Natural killer cell treated with Interleukin-12 subunit alpha and Interleukin-12 subunit beta and Interleukin-15 and Interleukin-18, amount 100 ng/mL, for 72 hours (primary cell): ENCODE results near the gene CPEB1. TPM values are rescaled to one million over a fixed set of nuclear protein-coding genes. Genes with fewer than 3 reads are reported as not detected.

Experiments used
- ATAC-seq, 2 donors: fragments of 150-1000 bp; cut with Tn5 transposase in 1 of 2; sonication (Bioruptor Pico), chemical (Tn5 transposase) in 1 of 2; 2 replicates each; pipeline ENCODE4 v1.10.0; 2021
- DNase-seq: peaks from one replicate; pipeline ENCODE4 v3.0.0; 2022; ENCODE audit warnings: low spot score
- H3K27ac Mint-ChIP-seq, 2 donors: 1 replicate in 1 of 2; 2 replicates in 1 of 2; pipeline ENCODE4 v1.8.0; 2022; ENCODE audit warnings: mixed read lengths in 2 of 2, mild to moderate bottlenecking in 1 of 2, moderate library complexity in 1 of 2
- H3K27me3 Mint-ChIP-seq, 2 donors: 1 replicate in 1 of 2; 2 replicates in 1 of 2; pipeline ENCODE4 v1.8.0; 2022; ENCODE audit warnings: mixed read lengths in 2 of 2
- H3K36me3 Mint-ChIP-seq: one replicate; pipeline ENCODE4 v1.8.0; 2022; ENCODE audit warnings: mixed read lengths
- H3K4me1 Mint-ChIP-seq, 2 donors: 1 replicate in 1 of 2; 2 replicates in 1 of 2; pipeline ENCODE4 v1.8.0; 2022; ENCODE audit warnings: low read depth in 2 of 2, mixed read lengths in 2 of 2, mild to moderate bottlenecking in 1 of 2
- H3K4me3 Mint-ChIP-seq: one replicate; pipeline ENCODE4 v1.8.0; 2022; ENCODE audit warnings: mixed read lengths
- H3K9me3 Mint-ChIP-seq: 2 replicates; pipeline ENCODE4 v1.8.0; 2022; ENCODE audit warnings: mixed read lengths
- total RNA-seq, 2 donors: library from RNA; stranded (reverse); gene quantifications; one replicate each; pipeline ENCODE4 v1.2.3, GENCODE V29; 2022

Gene CPEB1
- total RNA-seq, 2 donors from 2014 or later, result 0.21 TPM; not detected in 1

DNA sequence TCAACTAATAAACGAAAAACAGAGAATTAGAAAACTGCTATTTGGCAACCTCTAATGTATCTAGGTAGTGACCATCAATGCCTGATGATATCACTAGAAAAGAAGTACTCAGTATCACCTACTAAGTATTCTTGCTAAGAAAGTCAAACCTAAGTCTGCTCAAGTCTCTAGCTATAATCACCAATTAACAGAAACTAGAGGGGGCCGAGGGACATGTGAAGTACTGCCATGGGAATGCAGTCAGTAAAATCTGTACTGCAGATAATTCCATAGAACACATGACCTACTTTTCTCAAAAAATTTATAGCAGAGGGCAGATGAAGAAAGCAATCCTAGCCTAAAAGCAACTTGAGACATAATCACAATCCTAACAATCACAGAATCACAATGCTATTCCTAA lies 51.4 kb downstream of the CPEB1 start:
- Mint-ChIP-seq H3K4me3 (no peak overlapping the region), H3K4me1 (no peaks in the 10 kb centered on the region), H3K27ac (no peak overlapping the region), H3K36me3 (no peaks in the 10 kb centered on the region), H3K27me3 (peaks cover 17 to 71% of the 10 kb centered on the region in 2 donors), H3K9me3 (no peaks in the 10 kb centered on the region)
- DNase-seq (no peak), ATAC-seq (no peak)

DNA sequence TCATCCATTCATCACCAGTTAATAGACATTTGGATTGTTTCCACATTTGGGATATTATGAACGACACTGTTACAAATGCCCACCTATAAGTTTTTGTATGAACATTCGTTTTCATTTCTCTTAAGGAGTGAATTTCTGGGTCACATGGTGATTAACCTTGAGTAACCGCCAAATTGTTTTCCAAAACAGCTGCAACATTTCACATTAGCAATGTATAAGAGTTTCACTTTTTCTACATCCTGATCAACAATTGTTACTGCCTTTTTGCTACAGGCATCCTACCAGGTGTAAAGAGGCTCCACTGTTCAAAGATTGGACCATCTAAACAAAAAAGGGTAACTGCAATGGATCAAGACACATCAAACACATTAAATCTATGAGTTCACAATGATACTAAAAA lies 52.0 kb downstream of the CPEB1 start:
- DNase-seq, result no peak
- no peaks in the 10 kb centered on the region for H3K9me3 Mint-ChIP-seq
- H3K27me3 Mint-ChIP-seq, result peaks cover 19 to 71% of the 10 kb centered on the region in 2 donors
- no peak for ATAC-seq
- no peak overlapping the region for H3K4me3 Mint-ChIP-seq
- no peak overlapping the region for H3K27ac Mint-ChIP-seq
- H3K4me1 Mint-ChIP-seq, result no peaks in the 10 kb centered on the region
- no peaks in the 10 kb centered on the region for H3K36me3 Mint-ChIP-seq

DNA sequence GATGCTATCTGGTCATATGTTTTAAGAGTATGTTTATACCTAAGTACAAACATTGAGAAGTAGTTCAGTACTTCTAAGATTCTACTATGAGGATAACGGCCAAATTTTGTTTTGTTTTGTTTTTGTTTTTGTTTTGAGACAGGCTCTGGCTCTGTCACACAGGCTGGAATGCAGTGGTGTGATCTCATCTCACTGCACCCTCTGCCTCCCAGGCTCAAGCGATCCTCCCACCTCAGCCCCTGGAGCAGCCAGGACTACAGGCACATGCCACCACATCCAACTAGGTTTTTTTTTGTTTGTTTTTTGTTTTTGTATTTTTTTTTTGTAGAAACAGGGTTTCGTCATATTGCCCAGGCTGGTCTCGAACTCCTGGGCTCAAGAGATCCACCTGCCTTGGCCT lies 59.4 kb downstream of the CPEB1 start:
- Mint-ChIP-seq H3K9me3 (no peaks in the 10 kb centered on the region), H3K36me3 (no peaks in the 10 kb centered on the region), H3K4me3 (no peak overlapping the region), H3K27me3 (peaks cover 27 to 56% of the 10 kb centered on the region in 2 donors), H3K4me1 (no peaks in the 10 kb centered on the region), H3K27ac (no peak overlapping the region)
- ATAC-seq (no peak), DNase-seq (no peak)

DNA sequence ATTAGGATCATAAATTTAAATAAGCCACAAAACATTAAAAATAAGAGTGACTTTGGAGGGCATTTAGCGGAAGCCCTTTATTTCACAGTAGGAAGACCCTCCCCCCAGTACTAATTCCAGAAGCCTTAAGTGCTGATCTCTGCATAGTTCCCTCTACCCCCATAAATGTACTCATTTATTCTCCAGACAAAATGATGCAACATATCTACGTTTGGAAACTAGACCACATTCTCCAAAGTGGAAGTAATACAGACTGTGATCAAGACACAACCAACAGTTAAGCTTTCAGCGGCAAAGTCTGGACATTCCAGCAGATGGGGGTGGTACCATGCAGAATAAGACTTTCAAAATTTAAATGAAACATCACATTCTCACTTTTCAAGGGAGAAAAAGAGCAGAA lies 62.1 kb downstream of the CPEB1 start:
- Mint-ChIP-seq H3K36me3 (no peaks in the 10 kb centered on the region), H3K27ac (no peak overlapping the region), H3K9me3 (no peaks in the 10 kb centered on the region), H3K27me3 (peaks cover 23 to 54% of the 10 kb centered on the region in 2 donors), H3K4me1 (no peaks in the 10 kb centered on the region), H3K4me3 (no peak overlapping the region)
- no peak for DNase-seq
- ATAC-seq, result no peak

DNA sequence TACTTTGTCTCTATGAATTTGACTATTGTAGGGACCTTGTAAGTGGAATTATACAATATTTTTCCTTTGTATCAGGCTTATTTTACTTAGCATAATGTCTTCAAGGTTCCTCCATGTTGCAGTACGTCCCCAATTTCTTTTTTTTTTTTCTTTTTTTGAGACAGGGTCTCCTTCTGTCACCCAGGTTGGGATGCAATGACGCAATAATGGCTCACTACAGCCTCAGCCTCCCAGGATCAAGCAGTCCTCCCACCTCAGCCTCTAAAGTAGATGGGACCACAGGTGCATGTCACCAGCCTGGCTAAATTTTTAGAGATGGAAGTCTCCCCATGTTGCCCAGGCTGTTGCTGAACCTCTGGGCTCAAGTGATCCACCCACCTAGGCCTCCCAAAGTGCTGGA lies 66.5 kb downstream of the CPEB1 start:
- no peak for DNase-seq
- Mint-ChIP-seq H3K27me3 (peaks cover 17 to 33% of the 10 kb centered on the region in 2 donors), H3K4me1 (no peaks in the 10 kb centered on the region), H3K36me3 (no peaks in the 10 kb centered on the region), H3K4me3 (no peak overlapping the region), H3K27ac (no peak overlapping the region), H3K9me3 (no peaks in the 10 kb centered on the region)
- no peak for ATAC-seq

DNA sequence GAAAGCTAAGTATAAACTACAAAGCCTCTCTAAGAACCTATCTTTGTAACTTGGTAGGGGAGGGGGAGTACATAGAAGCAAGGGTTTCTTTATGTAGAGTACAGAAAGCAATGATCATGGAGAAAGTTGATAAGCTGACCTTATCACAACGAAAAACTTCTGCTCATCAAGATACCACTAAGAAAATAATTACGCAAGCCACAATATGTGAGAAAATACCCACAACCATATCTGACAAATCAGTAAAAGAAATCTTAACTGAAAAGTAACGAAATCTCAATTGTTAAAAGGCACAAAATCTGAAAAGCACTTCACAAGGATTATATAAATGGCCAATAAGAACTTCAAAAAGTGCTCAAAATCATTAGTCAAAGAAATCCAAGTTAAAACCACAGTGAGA lies 71.8 kb downstream of the CPEB1 start:
- Mint-ChIP-seq H3K4me3 (no peak overlapping the region), H3K27me3 (peaks cover 32 to 40% of the 10 kb centered on the region in 2 donors), H3K36me3 (no peaks in the 10 kb centered on the region), H3K4me1 (no peaks in the 10 kb centered on the region), H3K27ac (no peak overlapping the region), H3K9me3 (no peaks in the 10 kb centered on the region)
- ATAC-seq (no peak), DNase-seq (no peak)

DNA sequence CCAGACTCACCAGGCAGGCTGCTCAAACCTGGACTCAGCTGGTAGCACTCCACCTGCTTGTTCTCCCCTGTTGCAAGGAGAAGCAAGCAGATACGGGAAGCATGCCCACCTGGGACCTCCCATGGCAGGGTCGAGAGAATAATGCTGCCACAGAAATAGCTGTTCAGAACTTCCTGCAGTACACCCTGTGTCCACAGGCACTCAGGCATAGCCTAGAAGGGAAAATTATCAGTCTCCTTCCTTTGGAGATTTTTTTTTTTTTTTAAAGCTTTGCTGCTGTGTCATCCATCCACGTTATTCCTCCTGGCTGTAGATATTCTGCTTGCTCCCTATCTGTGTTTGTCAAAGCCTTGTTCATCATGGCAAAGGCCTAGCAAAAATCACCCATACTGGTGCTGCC lies 74.2 kb downstream of the CPEB1 start:
- ATAC-seq (no peak), DNase-seq (no peak)
- Mint-ChIP-seq H3K27ac (no peak overlapping the region), H3K27me3 (peaks cover 32 to 43% of the 10 kb centered on the region in 2 donors), H3K4me1 (no peaks in the 10 kb centered on the region), H3K9me3 (no peaks in the 10 kb centered on the region), H3K36me3 (no peaks in the 10 kb centered on the region), H3K4me3 (no peak overlapping the region)

DNA sequence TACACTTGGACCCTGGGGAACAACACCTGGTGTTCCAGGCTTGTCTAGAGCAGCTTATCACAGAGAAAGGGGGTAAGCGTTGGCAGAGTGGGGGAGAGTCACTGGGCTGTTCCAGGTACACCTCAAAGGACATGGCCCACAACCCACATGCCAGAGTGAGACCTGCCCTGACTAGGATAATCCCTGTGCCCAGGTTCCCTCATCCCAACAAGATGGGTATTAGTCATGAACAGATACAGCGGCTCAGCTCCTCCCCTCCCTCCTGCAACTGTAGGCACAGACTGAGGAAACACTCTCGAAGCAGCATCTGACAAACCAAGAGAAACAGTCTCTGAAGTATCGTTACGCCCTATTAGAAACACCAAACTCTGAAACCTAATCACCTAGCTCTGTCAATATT lies 74.9 kb downstream of the CPEB1 start:
- DNase-seq (no peak), ATAC-seq (peak; percentile 37 to 55)
- Mint-ChIP-seq H3K4me3 (no peak overlapping the region), H3K27ac (no peak overlapping the region), H3K27me3 (peaks cover 32 to 47% of the 10 kb centered on the region in 2 donors), H3K36me3 (no peaks in the 10 kb centered on the region), H3K9me3 (no peaks in the 10 kb centered on the region), H3K4me1 (no peaks in the 10 kb centered on the region)

DNA sequence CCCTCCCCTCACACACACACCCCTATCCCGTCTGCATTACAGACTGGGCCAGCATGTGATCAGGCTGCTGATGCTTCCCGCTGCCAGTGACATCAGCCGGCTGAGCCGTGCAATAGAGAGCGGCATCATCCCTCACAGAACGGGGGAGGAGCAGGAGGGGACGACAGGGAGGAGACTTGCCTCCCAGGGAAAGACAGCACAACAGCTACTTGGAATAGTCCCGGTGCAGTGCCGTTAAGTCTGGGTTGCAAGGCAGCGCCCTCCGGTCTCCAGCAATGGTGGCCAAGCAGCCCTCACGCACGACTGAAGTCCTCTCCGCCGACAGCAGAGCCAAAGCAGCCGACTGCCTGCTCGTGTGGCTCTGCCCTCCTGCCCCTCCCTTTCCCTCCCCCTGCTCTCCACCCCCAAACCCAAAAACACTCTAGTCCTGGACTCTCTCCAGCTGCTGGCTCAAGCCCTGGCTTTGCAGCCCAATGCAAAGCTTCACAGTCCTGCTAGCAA lies 75.4 kb downstream of the CPEB1 start:
- Mint-ChIP-seq H3K4me1 (no peaks in the 10 kb centered on the region), H3K9me3 (no peaks in the 10 kb centered on the region), H3K27ac (no peak overlapping the region), H3K36me3 (no peaks in the 10 kb centered on the region), H3K27me3 (peaks cover 32 to 49% of the 10 kb centered on the region in 2 donors), H3K4me3 (no peak overlapping the region)
- no peak for DNase-seq
- peak in 1 of 2 donors; percentile 33 for ATAC-seq

DNA sequence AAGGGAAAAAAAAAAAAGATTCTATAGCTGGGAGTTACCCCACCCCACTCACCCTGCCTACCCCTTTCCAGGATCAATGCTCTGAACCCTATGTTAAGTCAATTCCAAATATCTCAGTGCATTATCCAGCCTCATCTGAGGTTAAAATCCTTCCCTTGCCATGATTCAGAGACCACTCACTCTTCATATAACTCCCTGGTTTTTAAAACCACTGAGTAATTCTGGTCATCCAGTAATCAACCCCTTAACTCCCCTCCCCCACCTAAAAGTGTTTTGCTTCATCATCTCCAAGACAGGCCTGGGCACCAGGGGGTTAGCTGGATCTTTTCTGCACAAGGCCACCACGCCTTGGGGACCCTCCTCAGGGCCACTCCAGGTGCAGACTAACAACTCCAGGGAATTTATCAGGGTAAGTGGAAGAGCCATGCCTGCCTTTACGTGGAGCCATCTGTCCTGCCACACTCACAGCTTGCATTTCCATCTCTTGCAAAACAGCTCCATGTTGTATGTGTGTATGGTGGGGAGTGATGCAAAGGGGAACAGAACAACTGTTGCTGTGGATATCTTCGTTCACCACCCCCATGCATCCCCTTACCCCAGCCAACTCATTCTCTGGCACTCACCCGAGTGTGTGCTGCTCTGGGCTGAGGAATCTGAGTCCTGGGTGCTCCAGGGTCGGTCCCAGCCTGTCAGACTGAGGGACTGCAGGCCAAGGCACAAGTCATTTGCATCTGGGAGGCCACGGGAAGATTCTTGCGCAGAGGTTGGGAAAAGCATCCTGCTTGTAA lies 76.2 kb downstream of the CPEB1 start:
- no peak overlapping the region for H3K27ac Mint-ChIP-seq
- DNase-seq (no peak), ATAC-seq (no peak)
- H3K9me3 Mint-ChIP-seq, result no peaks in the 10 kb centered on the region
- no peaks in the 10 kb centered on the region for H3K36me3 Mint-ChIP-seq
- peaks cover 33 to 49% of the 10 kb centered on the region in 2 donors for H3K27me3 Mint-ChIP-seq
- no peaks in the 10 kb centered on the region for H3K4me1 Mint-ChIP-seq
- no peak overlapping the region for H3K4me3 Mint-ChIP-seq

DNA sequence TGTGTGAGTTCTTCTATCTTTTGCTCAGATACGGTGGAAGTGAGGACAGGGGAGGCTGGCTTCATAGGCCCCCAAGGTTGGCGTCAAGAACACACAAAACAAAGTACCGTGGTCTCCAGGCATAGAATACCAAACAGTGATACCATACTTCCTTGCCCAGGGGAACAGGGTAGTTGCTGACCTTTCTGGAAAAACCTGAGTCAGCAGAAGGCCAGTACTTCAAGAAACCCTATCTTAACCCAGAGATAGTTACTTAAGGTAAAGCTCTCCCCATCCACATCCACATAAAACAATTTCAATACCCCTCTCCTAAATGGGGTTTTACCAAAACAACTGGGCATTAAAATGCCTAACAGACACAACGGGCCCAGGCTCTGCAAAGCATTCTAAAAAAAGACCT lies 77.3 kb downstream of the CPEB1 start:
- Mint-ChIP-seq H3K4me1 (no peaks in the 10 kb centered on the region), H3K4me3 (no peak overlapping the region), H3K36me3 (no peaks in the 10 kb centered on the region), H3K27me3 (peaks cover 25 to 40% of the 10 kb centered on the region in 2 donors), H3K27ac (no peak overlapping the region), H3K9me3 (no peaks in the 10 kb centered on the region)
- DNase-seq (no peak), ATAC-seq (no peak)

DNA sequence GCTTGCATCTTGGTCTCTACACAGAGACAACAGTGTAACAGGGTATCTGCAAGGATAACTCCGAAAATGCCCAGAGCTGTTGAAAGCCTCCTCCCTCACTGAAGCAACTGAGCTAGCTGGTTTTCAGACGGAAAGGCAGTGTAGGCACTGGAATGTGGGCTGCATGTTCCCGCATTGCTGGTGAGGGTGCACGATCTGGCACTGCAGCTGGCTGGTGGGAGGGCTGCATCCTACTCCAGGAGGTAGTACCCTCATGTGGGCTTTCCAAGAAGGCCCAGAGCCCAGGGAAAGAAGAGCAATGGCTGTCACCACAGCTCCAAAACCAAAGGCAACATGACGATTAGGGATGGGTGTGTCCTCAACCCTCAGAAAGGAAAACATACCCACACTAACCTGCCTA lies 78.2 kb downstream of the CPEB1 start:
- DNase-seq (no peak), ATAC-seq (no peak)
- Mint-ChIP-seq H3K36me3 (no peaks in the 10 kb centered on the region), H3K4me3 (no peak overlapping the region), H3K27ac (no peak overlapping the region), H3K4me1 (no peaks in the 10 kb centered on the region), H3K9me3 (no peaks in the 10 kb centered on the region), H3K27me3 (peaks cover 23 to 36% of the 10 kb centered on the region in 2 donors)

DNA sequence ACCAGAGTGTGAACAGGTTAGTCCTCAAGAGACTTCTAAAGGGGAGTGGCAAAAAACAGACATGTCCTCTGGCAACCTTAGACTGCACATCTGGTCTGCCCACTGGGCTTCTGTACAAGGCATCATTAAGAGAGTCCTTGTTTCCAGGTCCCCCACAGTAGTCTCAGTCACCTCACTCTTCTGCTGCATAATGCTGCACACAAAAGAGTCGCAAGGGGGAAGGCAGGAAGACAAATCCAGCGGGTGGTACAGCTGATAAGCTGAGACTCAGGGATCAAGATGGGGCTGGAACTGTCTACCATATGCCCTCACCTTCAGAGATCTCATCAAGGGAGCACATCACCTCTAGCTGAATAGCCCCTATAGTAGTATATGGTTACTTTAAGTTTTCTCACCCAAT lies 79.5 kb downstream of the CPEB1 start:
- Mint-ChIP-seq H3K9me3 (no peaks in the 10 kb centered on the region), H3K27me3 (peaks cover 15 to 23% of the 10 kb centered on the region in 2 donors), H3K36me3 (no peaks in the 10 kb centered on the region), H3K4me1 (no peaks in the 10 kb centered on the region), H3K27ac (no peak overlapping the region), H3K4me3 (no peak overlapping the region)
- DNase-seq, result no peak
- no peak for ATAC-seq

DNA sequence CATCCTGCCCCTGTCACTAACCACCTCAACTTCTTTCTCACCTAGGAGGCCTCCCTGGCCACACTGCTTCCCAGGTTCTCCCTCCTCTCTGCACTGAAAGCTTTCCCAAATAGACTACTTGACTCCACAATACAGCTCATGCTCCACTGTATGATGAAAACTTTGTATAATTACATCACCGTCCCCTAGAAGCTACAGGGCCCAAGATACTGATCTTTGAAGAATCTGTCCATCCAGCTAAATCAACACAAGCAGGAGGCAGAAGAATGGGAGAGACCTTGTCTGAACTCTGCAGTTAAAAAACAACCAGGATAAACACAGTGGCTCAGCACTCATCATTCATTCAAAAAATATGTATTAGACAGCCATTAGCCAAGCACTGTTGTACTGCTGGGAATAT lies 80.5 kb downstream of the CPEB1 start:
- Mint-ChIP-seq H3K27ac (no peak overlapping the region), H3K9me3 (no peaks in the 10 kb centered on the region), H3K36me3 (no peaks in the 10 kb centered on the region), H3K27me3 (peaks cover 11 to 19% of the 10 kb centered on the region in 2 donors), H3K4me1 (no peaks in the 10 kb centered on the region), H3K4me3 (no peak overlapping the region)
- DNase-seq, result no peak
- no peak for ATAC-seq

DNA sequence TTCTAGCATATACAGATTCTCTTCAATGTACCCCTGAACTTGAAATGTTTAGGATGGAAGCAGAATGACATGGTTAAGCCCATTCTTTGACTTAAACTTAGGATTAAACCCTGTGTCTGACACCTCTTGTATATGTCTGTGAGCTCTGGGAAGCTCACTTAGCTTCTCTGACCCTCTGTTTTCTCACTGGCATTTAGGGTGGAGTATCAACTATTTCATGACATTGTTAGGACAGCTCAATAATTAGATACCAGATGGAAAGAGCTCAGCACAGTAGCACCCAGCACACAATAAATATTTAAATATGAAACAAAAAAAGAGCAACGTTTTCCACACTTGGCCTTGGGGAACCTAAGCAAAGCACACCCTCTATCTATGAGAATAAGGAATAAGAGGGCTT lies 88.7 kb downstream of the CPEB1 start:
- H3K9me3 Mint-ChIP-seq, result no peaks in the 10 kb centered on the region
- no peak overlapping the region for H3K27ac Mint-ChIP-seq
- H3K4me1 Mint-ChIP-seq, result no peaks in the 10 kb centered on the region
- no peaks in the 10 kb centered on the region for H3K36me3 Mint-ChIP-seq
- H3K27me3 Mint-ChIP-seq, result peaks cover 19 to 20% of the 10 kb centered on the region in 2 donors
- no peak for ATAC-seq
- no peak overlapping the region for H3K4me3 Mint-ChIP-seq
- no peak for DNase-seq
